OCI-LY3 (cell line): Measurements from ENCODE around the gene NT5E.

Source experiments
- H2AFZ ChIP-seq: fragments of 200-600, 300-600 bp; shearing (Covaris generic); 2 replicates; pipeline ENCODE4 v1.6.0; 2014; ENCODE audit warnings: antibody characterized with exemption, low read depth, low read length
- H3K27ac ChIP-seq: fragments of 200-600, 300-600 bp; sonication (generic); 2 replicates; pipeline ENCODE4 v1.5.1; 2014; ENCODE audit warnings: mild to moderate bottlenecking, low read length, moderate library complexity, mixed read lengths
- H3K27me3 ChIP-seq: fragments of 200-600, 300-600 bp; sonication (generic); 2 replicates; pipeline ENCODE4 v1.6.1; 2014; ENCODE audit warnings: low read depth, low read length, mixed read lengths
- H3K36me3 ChIP-seq: fragments of 200-600, 300-600 bp; sonication (generic); replicated peaks from 2 replicates; pipeline ENCODE3; 2014; ENCODE audit warnings: low read depth, low read length, mixed read lengths
- H3K4me1 ChIP-seq: fragments of 300-600, 200-600 bp; sonication (generic); 2 replicates; pipeline ENCODE4 v1.6.1; 2014; ENCODE audit warnings: low read length, mixed read lengths
- H3K4me2 ChIP-seq: fragments of 200-600, 300-600 bp; sonication (generic); 2 replicates; pipeline ENCODE4 v1.6.1; 2014; ENCODE audit warnings: low read length, mixed read lengths
- H3K4me3 ChIP-seq: fragments of 300-600, 200-600 bp; sonication (generic); 2 replicates; pipeline ENCODE4 v1.5.1; 2014; ENCODE audit warnings: antibody characterized with exemption, mild to moderate bottlenecking, low read length, moderate library complexity
- H3K79me2 ChIP-seq: fragments of 300-600, 200-600 bp; shearing (Covaris generic); 2 replicates; pipeline ENCODE4 v1.6.1; 2014; ENCODE audit warnings: mild to moderate bottlenecking, low read length, mixed read lengths
- H3K9ac ChIP-seq: fragments of 300-600, 200-600 bp; shearing (Covaris generic); 2 replicates; pipeline ENCODE4 v1.6.0; 2014; ENCODE audit warnings: mild to moderate bottlenecking, low read length, moderate library complexity
- H3K9me3 ChIP-seq: fragments of 200-600, 300-600 bp; shearing (Covaris generic); 2 replicates; pipeline ENCODE4 v1.6.1; 2014; ENCODE audit warnings: low read length, mixed read lengths; ENCODE audit not compliant: insufficient read depth
- H4K20me1 ChIP-seq: fragments of 200-600, 300-600 bp; sonication (generic); 2 replicates; pipeline ENCODE4 v1.6.1; 2016; ENCODE audit warnings: low read length, mixed read lengths; ENCODE audit not compliant: insufficient read depth
- CTCF ChIP-seq: fragments of 200-600, 300-600 bp; sonication (generic); IDR thresholded peaks from 2 replicates; pipeline ENCODE4 v1.5.1; 2014; ENCODE audit warnings: antibody characterized with exemption, low read length, low read depth
- EZH2phosphoT487 ChIP-seq: fragments of 200-600 bp; shearing (Covaris generic); IDR thresholded peaks from 2 replicates; pipeline ENCODE4 v1.6.1; 2018; ENCODE audit warnings: antibody characterized with exemption, mixed run types, low read depth

Gene NT5E

GRCh38 chr6:85470023-85470410 lies 20.1 kb downstream of the NT5E start:
- Histone ChIP-seq H3K4me3 (no peak overlapping the region), H3K4me2 (no peak overlapping the region), H4K20me1 (no peaks in the 10 kb centered on the region), H3K9me3 (no peaks in the 10 kb centered on the region), H3K27me3 (no peaks in the 10 kb centered on the region), H3K27ac (no peak overlapping the region), H3K4me1 (no peaks in the 10 kb centered on the region), H2AFZ (no peak overlapping the region), H3K79me2 (no peaks in the 10 kb centered on the region), H3K36me3 (no peaks in the 10 kb centered on the region), H3K9ac (no peak overlapping the region)
- TF ChIP-seq CTCF (no peak), EZH2phosphoT487 (no peak)

- Histone ChIP-seq H3K4me1 (no peaks in the 10 kb centered on the region), H4K20me1 (no peaks in the 10 kb centered on the region), H3K9me3 (no peaks in the 10 kb centered on the region), H3K79me2 (no peaks in the 10 kb centered on the region), H2AFZ (no peak overlapping the region), H3K36me3 (no peaks in the 10 kb centered on the region), H3K4me3 (no peak overlapping the region), H3K27me3 (no peaks in the 10 kb centered on the region), H3K9ac (no peak overlapping the region), H3K4me2 (no peak overlapping the region), H3K27ac (no peak overlapping the region)
- TF ChIP-seq EZH2phosphoT487 (no peak), CTCF (no peak)
These were observed 22.9 kb downstream of the NT5E start for GRCh38 chr6:85472744-85473143.

GRCh38 chr6:85473748-85474147 lies 23.9 kb downstream of the NT5E start:
- Histone ChIP-seq H3K27ac (no peak overlapping the region), H3K4me1 (no peaks in the 10 kb centered on the region)

GRCh38 chr6:85476532-85476931 lies 26.6 kb downstream of the NT5E start:
- TF ChIP-seq CTCF (no peak), EZH2phosphoT487 (no peak)
- H3K79me2 ChIP-seq: no peaks in the 10 kb centered on the region
- no peak overlapping the region for H3K4me2 ChIP-seq
- no peaks in the 10 kb centered on the region for H3K9me3 ChIP-seq
- H3K27me3 ChIP-seq: no peaks in the 10 kb centered on the region
- H3K4me3 ChIP-seq: no peak overlapping the region
- no peak overlapping the region for H3K27ac ChIP-seq
- no peaks in the 10 kb centered on the region for H3K4me1 ChIP-seq
- no peaks in the 10 kb centered on the region for H3K36me3 ChIP-seq
- no peak overlapping the region for H3K9ac ChIP-seq
- H2AFZ ChIP-seq: no peak overlapping the region
- H4K20me1 ChIP-seq: no peaks in the 10 kb centered on the region

More at GRCh38 chr6:85473748-85474147, 23.9 kb downstream of the NT5E start:
- Histone ChIP-seq H3K9me3 (no peaks in the 10 kb centered on the region), H2AFZ (no peak overlapping the region), H3K27me3 (no peaks in the 10 kb centered on the region), H4K20me1 (no peaks in the 10 kb centered on the region), H3K36me3 (no peaks in the 10 kb centered on the region), H3K4me3 (no peak overlapping the region), H3K9ac (no peak overlapping the region), H3K4me2 (no peak overlapping the region), H3K79me2 (no peaks in the 10 kb centered on the region)
- TF ChIP-seq EZH2phosphoT487 (no peak), CTCF (no peak)
